A549 (cell line): ENCODE measurements around the gene GET4.

Experiments
- BHLHE40 ChIP-seq: IDR thresholded peaks from 2 replicates; pipeline ENCODE4 v1.6.1; 2012; ENCODE audit warnings: low read depth, low read length, inconsistent platforms
- CHD2 ChIP-seq: fragments of 150-350 bp; IDR thresholded peaks from 2 replicates; pipeline ENCODE4 v1.6.1; 2014; ENCODE audit warnings: low read length; ENCODE audit not compliant: partially characterized antibody
- CTCF ChIP-seq: fragments of >200 bp; sonication (Bioruptor Twin); formaldehyde crosslinking; IDR thresholded peaks from 3 replicates; pipeline ENCODE4 v1.5.1; 2016
- MYC ChIP-seq: IDR thresholded peaks from 2 replicates; pipeline ENCODE4 v1.6.1; 2012; ENCODE audit warnings: mild to moderate bottlenecking, inconsistent platforms, low read length, improper control_type of control experiment, borderline replicate concordance
- POLR2A ChIP-seq: IDR thresholded peaks from 2 replicates; pipeline ENCODE4 v1.6.1; 2012; ENCODE audit warnings: mild to moderate bottlenecking, low read length
- POLR2AphosphoS2 ChIP-seq: conservative IDR thresholded peaks from 2 replicates; pipeline ENCODE4 v1.6.1; 2012; ENCODE audit warnings: low read length, improper control_type of control experiment, inconsistent platforms
- SMC3 ChIP-seq: fragments of >200 bp; sonication (Bioruptor Twin); formaldehyde crosslinking; IDR thresholded peaks from 3 replicates; pipeline ENCODE4 v1.6.1; 2018; ENCODE audit warnings: inconsistent platforms

GRCh38 chr7:918118-918425 lies 41.7 kb downstream of the GET4 start:
- TF ChIP-seq MYC (no peak), CHD2 (no peak), POLR2A (no peak), CTCF (no peak), SMC3 (no peak), BHLHE40 (no peak), POLR2AphosphoS2 (no peak)
